Kidney epithelial cell (primary cell): ENCODE measurements around the gene KCNMA1. TPM values are rescaled to one million over a fixed set of nuclear protein-coding genes. Genes with fewer than 3 reads are reported as not detected.

Source experiments
- DNase-seq: peaks from one replicate; pipeline ENCODE4 v3.0.0-alpha.2; 2010; ENCODE audit warnings: low read depth
- H3K27me3 ChIP-seq: 2 replicates; pipeline ENCODE4 v1.6.0; 2011; ENCODE audit warnings: low read length; ENCODE audit not compliant: control insufficient read depth, insufficient read depth
- H3K36me3 ChIP-seq: 2 replicates; pipeline ENCODE4 v1.5.1; 2011; ENCODE audit warnings: low read length; ENCODE audit not compliant: control insufficient read depth, insufficient read depth
- H3K4me3 ChIP-seq: 2 replicates; pipeline ENCODE4 v1.5.1; 2011; ENCODE audit warnings: low read depth, mild to moderate bottlenecking, control low read depth, low read length
- CTCF ChIP-seq: IDR thresholded peaks from 2 replicates; pipeline ENCODE4 v1.5.1; 2011; ENCODE audit warnings: mild to moderate bottlenecking, moderate library complexity, low read length, control low read depth, inconsistent platforms; ENCODE audit not compliant: insufficient read depth, poor library complexity, severe bottlenecking
- total RNA-seq: library from RNA; depleted of rRNA; stranded (reverse); fragments of >200 nt; gene quantifications from 2 replicates; pipeline ENCODE4 v1.2.3, GENCODE V29; 2015

KCNMA1 gene
- total RNA-seq, 1 donor from 2014 or later: 18.9 TPM

GRCh38 chr10:76971547-76972170 lies 665.9 kb downstream of the KCNMA1 start:
- DNase-seq: no peak
- no peak for TF ChIP-seq CTCF
- no peak overlapping the region for H3K4me3 ChIP-seq
- H3K36me3 ChIP-seq: no peaks in the 10 kb centered on the region
- H3K27me3 ChIP-seq: no peaks in the 10 kb centered on the region

- no peaks in the 10 kb centered on the region for H3K36me3 ChIP-seq
- no peaks in the 10 kb centered on the region for H3K27me3 ChIP-seq
- no peak for DNase-seq
- no peak for TF ChIP-seq CTCF
- H3K4me3 ChIP-seq: no peak overlapping the region
Observed at GRCh38 chr10:76970711-76971519, 666.7 kb downstream of the KCNMA1 start.

GRCh38 chr10:76969366-76969948 lies 668.2 kb downstream of the KCNMA1 start:
- H3K4me3 ChIP-seq: no peak overlapping the region
- no peaks in the 10 kb centered on the region for H3K36me3 ChIP-seq
- DNase-seq: no peak
- no peaks in the 10 kb centered on the region for H3K27me3 ChIP-seq
- no peak for TF ChIP-seq CTCF

GRCh38 chr10:76968483-76968882 lies 669.1 kb downstream of the KCNMA1 start:
- H3K27me3 ChIP-seq: no peaks in the 10 kb centered on the region
- H3K36me3 ChIP-seq: peaks cover 1% of the 10 kb centered on the region
- no peak for DNase-seq
- no peak for TF ChIP-seq CTCF
- H3K4me3 ChIP-seq: no peak overlapping the region

- Histone ChIP-seq H3K36me3 (peaks cover 1% of the 10 kb centered on the region), H3K4me3 (no peak overlapping the region), H3K27me3 (no peaks in the 10 kb centered on the region)
- TF ChIP-seq CTCF: no peak
- no peak for DNase-seq
Observed at GRCh38 chr10:76962851-76963250, 674.8 kb downstream of the KCNMA1 start.
